Gastroesophageal sphincter (tissue), 4 donors: ENCODE data around the gene HEATR3. TPM values are rescaled to one million over a fixed set of nuclear protein-coding genes. Genes with fewer than 3 reads are reported as not detected.

Experiments
- ATAC-seq: fragments of 150-250 bp; one replicate; pipeline ENCODE4 v1.9.1; 2016; ENCODE audit warnings: mild to moderate bottlenecking, moderate library complexity
- H3K27ac ChIP-seq, 4 donors: fragments of 200-600 bp; sonication (generic) in 3 of 4; 1 replicate in 3 of 4; 2 replicates in 1 of 4; pipeline ENCODE4 v1.5.1; 2016 to 2019
- H3K27me3 ChIP-seq: fragments of 200-600 bp; sonication (generic); one replicate; pipeline ENCODE4 v1.5.1; 2019
- H3K36me3 ChIP-seq, 2 donors: fragments of 200-600 bp; sonication (generic); one replicate each; pipeline ENCODE4 v1.5.1; 2019; ENCODE audit warnings: control low read depth in 1 of 2
- H3K4me1 ChIP-seq, 3 donors: fragments of 200-600 bp; sonication (generic); 1 replicate in 2 of 3; 2 replicates in 1 of 3; pipeline ENCODE4 v1.5.1; 2016 to 2019; ENCODE audit warnings: control low read depth in 2 of 3
- H3K4me3 ChIP-seq, 2 donors: fragments of 200-600 bp; sonication (generic); one replicate each; pipeline ENCODE4 v1.5.1; 2019; ENCODE audit warnings: mild to moderate bottlenecking in 1 of 2, moderate library complexity in 1 of 2
- H3K9me3 ChIP-seq, 3 donors: fragments of 200-600 bp; sonication (generic); one replicate each; pipeline ENCODE4 v1.5.1; 2017 to 2019; ENCODE audit warnings: control low read depth in 2 of 3
- CTCF ChIP-seq, 4 experiments: fragments of 200-600 bp in 2 of 4; fragments of 450-650 bp in 2 of 4; sonication (generic) in 1 of 4; IDR thresholded peaks; one replicate each; pipeline ENCODE4 v1.5.1; 2017 to 2019; ENCODE audit warnings: antibody characterized with exemption in 4 of 4, mild to moderate bottlenecking in 2 of 4, moderate library complexity in 2 of 4
- EP300 ChIP-seq: sonication (generic); formaldehyde crosslinking; IDR thresholded peaks from one replicate; pipeline ENCODE4 v1.6.1; 2017; ENCODE audit warnings: antibody characterized with exemption, mild to moderate bottlenecking
- POLR2A ChIP-seq, 2 donors: fragments of 450-650 bp; IDR thresholded peaks; one replicate each; pipeline ENCODE4 v1.6.1; 2017; ENCODE audit warnings: antibody characterized with exemption in 2 of 2, mild to moderate bottlenecking in 2 of 2, moderate library complexity in 1 of 2
- POLR2AphosphoS5 ChIP-seq: sonication (generic); formaldehyde crosslinking; IDR thresholded peaks from one replicate; pipeline ENCODE4 v1.6.1; 2017; ENCODE audit warnings: antibody characterized with exemption
- WGBS, 2 donors: methylation state at CpG; one replicate each; pipeline ENCODE4 v1.1.5; 2018; ENCODE audit warnings: low coverage in 1 of 2; 5-methylcytosine and 5-hydroxymethylcytosine counted together
- total RNA-seq, 4 donors: library from RNA; depleted of rRNA; stranded (reverse); fragments of >200 nt; gene quantifications; one replicate each; pipeline ENCODE4 v1.1.0, GENCODE V29; 2016

The HEATR3 gene
- total RNA-seq, 4 donors from 2014 or later: 11.2 to 27.4 (median 13.5) TPM

DNA sequence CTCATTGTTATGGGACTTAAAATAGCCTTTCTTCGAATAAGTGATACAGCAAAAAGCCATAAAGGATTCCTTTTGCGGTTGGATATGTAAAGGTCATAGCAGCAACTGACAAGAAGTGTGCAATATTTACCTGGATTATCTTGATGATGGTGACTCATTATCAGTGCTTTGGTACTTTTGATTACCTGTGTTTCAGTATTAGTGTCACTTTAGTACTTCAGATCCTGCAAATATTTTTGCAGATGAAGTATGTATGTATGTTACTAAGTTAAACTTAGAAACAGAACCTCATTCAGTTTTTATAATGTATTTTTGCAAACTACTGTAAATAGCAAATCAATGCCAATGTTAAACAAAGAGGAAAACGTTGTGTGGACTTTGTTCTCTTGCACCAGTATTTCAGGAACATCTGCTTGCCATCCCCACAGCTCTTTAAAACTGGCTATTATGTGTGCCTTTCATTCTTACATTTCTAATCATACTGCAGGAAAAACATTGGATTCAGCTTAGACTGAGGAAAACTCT lies 30.2 kb upstream of the HEATR3 start:
- no peaks in the 10 kb centered on the region for H3K27me3 ChIP-seq
- no peak for TF ChIP-seq POLR2AphosphoS5
- no peaks in the 10 kb centered on the region for H3K4me1 ChIP-seq
- ATAC-seq: no peak
- no peak overlapping the region for H3K4me3 ChIP-seq
- H3K36me3 ChIP-seq: peaks cover 0 to 66% of the 10 kb centered on the region in 2 donors
- WGBS, 2 donors: 74 to 79% methylated on average over 3 of the region's 3 CpGs
- H3K9me3 ChIP-seq: no peaks in the 10 kb centered on the region
- no peak overlapping the region for H3K27ac ChIP-seq

DNA sequence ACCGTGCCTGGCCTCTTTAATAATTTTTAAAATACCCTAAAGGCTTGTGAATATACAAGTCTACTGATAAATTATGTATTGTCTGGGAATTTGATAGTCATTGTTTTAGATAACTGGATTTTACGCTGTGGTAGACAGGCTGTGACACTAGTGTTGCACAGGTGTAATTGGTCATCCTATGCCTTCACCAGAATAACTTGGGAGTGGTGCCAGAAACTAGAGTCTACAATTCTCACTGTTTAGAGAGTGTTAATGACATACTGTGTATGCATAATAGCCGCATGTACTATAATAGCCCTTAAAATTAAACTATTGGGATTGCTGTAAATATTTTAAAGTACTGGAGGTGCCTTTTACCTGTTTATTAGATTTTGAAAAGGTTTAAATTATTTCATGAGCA lies 29.3 kb upstream of the HEATR3 start:
- Histone ChIP-seq H3K9me3 (no peaks in the 10 kb centered on the region), H3K4me3 (no peak overlapping the region), H3K27ac (no peak overlapping the region), H3K27me3 (no peaks in the 10 kb centered on the region), H3K36me3 (peaks cover 0 to 60% of the 10 kb centered on the region in 2 donors), H3K4me1 (no peaks in the 10 kb centered on the region)
- WGBS, 2 donors: 65 to 87% methylated on average over 3 of the region's 3 CpGs
- ATAC-seq: no peak
- no peak for TF ChIP-seq POLR2A (IDR thresholded peaks at IDR 0.05)

- H3K9me3 ChIP-seq: no peaks in the 10 kb centered on the region
- no peaks in the 10 kb centered on the region for H3K4me1 ChIP-seq
- H3K27ac ChIP-seq: peak overlapping the region in 2 of 4 donors; percentile 12 to 22
- no peak for ATAC-seq
- H3K36me3 ChIP-seq: peaks cover 0 to 47% of the 10 kb centered on the region in 2 donors
- TF ChIP-seq POLR2A (IDR thresholded peaks at IDR 0.05) (no peak), POLR2AphosphoS5 (no peak), EP300 (no peak), CTCF (IDR thresholded peaks at IDR 0.05) (no peak)
- no peaks in the 10 kb centered on the region for H3K27me3 ChIP-seq
- no peak overlapping the region for H3K4me3 ChIP-seq
- WGBS, 2 donors: 41 to 45% methylated on average over 2 of the region's 2 CpGs
Measured at GRCh38 chr16:50037662-50038220, 28.0 kb upstream of the HEATR3 start.

GRCh38 chr16:50038286-50038685 lies 27.5 kb upstream of the HEATR3 start:
- ATAC-seq: no peak
- Histone ChIP-seq H3K27me3 (no peaks in the 10 kb centered on the region), H3K27ac (peak overlapping the region in 1 of 4 donors; percentile 23), H3K4me3 (no peak overlapping the region), H3K36me3 (peaks cover 0 to 42% of the 10 kb centered on the region in 2 donors), H3K4me1 (no peaks in the 10 kb centered on the region), H3K9me3 (no peaks in the 10 kb centered on the region)
- TF ChIP-seq CTCF (IDR thresholded peaks at IDR 0.05) (no peak), POLR2A (IDR thresholded peaks at IDR 0.05) (no peak), EP300 (no peak), POLR2AphosphoS5 (no peak)
- 67 to 89% methylated on average over 4 of the region's 4 CpGs for WGBS, 2 donors

DNA sequence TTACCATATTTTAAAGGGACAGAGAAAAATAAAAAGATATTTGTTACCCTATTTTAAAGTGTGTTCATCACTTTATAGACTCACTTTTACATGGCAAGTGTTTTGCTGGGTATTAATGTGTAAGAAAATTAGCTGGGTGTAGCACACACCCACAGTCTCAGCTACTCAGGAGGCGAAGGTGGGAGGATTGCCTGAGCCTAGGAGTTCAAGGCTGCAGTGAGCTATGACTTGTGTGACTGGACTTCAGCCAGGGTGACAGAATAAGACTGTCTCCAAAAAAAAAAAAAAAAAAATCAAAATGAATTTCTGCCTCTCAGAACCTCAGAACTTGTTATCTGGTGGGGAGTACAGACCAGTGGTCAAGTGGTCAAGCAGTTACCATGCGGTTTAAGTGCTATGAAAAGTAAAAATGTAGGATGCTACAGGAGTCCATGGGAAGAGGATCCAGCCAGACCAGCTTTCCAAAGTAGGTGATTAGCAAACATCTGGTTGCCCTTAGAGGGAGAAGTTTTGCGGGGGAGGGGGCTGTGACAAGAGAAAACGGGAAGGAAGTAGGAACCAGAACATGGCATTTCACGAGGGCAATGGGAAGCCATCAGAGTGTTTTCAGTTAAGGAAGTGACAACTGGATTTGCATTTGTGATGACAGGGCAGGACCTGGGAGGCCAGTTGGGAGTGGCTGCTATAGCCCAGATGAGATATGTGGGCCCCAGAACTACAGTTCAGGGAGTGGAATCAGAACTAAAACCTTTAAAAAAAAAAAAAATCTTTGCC lies 26.8 kb upstream of the HEATR3 start:
- TF ChIP-seq CTCF (IDR thresholded peaks at IDR 0.05): no peak
- TF ChIP-seq EP300: no peak
- TF ChIP-seq POLR2A (IDR thresholded peaks at IDR 0.05): no peak
- no peak for TF ChIP-seq POLR2AphosphoS5
- H3K27me3 ChIP-seq: no peaks in the 10 kb centered on the region
- H3K4me1 ChIP-seq: no peaks in the 10 kb centered on the region
- 48 to 65% methylated on average over 4 to 5 of the region's 5 CpGs for WGBS, 2 donors
- peaks cover 0 to 35% of the 10 kb centered on the region in 2 donors for H3K36me3 ChIP-seq
- ATAC-seq: peak; percentile 55
- H3K27ac ChIP-seq: no peak overlapping the region
- no peaks in the 10 kb centered on the region for H3K9me3 ChIP-seq
- no peak overlapping the region for H3K4me3 ChIP-seq

DNA sequence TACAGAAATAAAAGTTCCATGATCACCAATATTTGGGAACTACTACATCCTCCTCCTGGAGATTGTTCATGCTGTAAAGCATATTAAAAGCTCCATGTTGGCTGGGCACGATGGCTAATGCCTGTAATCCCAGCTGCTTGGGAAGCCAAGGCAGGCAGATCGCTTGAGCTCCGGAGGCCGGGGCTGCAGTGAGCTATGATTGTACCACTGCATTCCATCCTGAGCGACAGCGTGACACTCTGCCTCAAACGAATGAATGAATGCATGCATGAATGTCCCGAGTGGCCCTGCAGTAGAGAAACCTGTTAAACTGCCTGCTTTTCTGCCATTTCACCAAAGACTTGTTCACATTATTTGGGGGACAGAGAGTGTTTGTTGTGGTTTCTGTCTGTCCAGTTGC lies 25.8 kb upstream of the HEATR3 start:
- TF ChIP-seq EP300: no peak
- TF ChIP-seq POLR2AphosphoS5: no peak
- TF ChIP-seq POLR2A (IDR thresholded peaks at IDR 0.05): no peak
- TF ChIP-seq CTCF (IDR thresholded peaks at IDR 0.05): no peak
- WGBS, 2 donors: 40 to 63% methylated on average over 1 to 8 of the region's 8 CpGs
- H3K4me1 ChIP-seq: no peaks in the 10 kb centered on the region
- H3K4me3 ChIP-seq: no peak overlapping the region
- peaks cover 0 to 24% of the 10 kb centered on the region in 2 donors for H3K36me3 ChIP-seq
- H3K27ac ChIP-seq: no peak overlapping the region
- H3K9me3 ChIP-seq: no peaks in the 10 kb centered on the region
- no peak for ATAC-seq
- peaks cover 11% of the 10 kb centered on the region for H3K27me3 ChIP-seq
